ENCODE measurements around the gene MLST8. TPM values are rescaled to one million over a fixed set of nuclear protein-coding genes. Genes with fewer than 3 reads are reported as not detected.

MLST8 gene
- total RNA-seq, 2 experiments from 2014 or later: 35.9 to 36.4 TPM

Other genes with a start within 250 kb of the MLST8 start
- 100 to 1,000 TPM; 103 to 125 TPM for gene NDUFB10, start 245.9 kb upstream of the MLST8 start, total RNA-seq
- 1,000 to 10,000 TPM; 2,564 to 2,882 TPM for gene RPS2, start 240.6 kb upstream of the MLST8 start, total RNA-seq
- not detected for gene RNF151, start 238.6 kb upstream of the MLST8 start, total RNA-seq
- 10 to 100 TPM; 26.1 to 27.0 TPM for gene TBL3, start 233.4 kb upstream of the MLST8 start, total RNA-seq
- gene NOXO1, start 224.0 kb upstream of the MLST8 start, total RNA-seq: under 1 TPM; 0.87 to 0.89 TPM
- gene GFER, start 221.3 kb upstream of the MLST8 start, total RNA-seq: 10 to 100 TPM; 23.8 to 25.2 TPM
- gene SYNGR3, start 215.5 kb upstream of the MLST8 start, total RNA-seq: 1 to 10 TPM; 1.3 to 1.9 TPM
- 10 to 100 TPM; 56.3 to 56.5 TPM for gene ZNF598, start 195.6 kb upstream of the MLST8 start, total RNA-seq
- under 1 TPM; 0.42 to 0.69 TPM for gene NPW, start 185.7 kb upstream of the MLST8 start, total RNA-seq
- gene NHERF2, start 178.6 kb upstream of the MLST8 start, total RNA-seq: 1 to 10 TPM; 1.1 to 1.4 TPM
- 10 to 100 TPM; 23.8 to 34.4 TPM for gene NTHL1, start 157.6 kb upstream of the MLST8 start, total RNA-seq
- 100 to 1,000 TPM; 112 to 115 TPM for gene TSC2, start 157.5 kb upstream of the MLST8 start, total RNA-seq
- 10 to 100 TPM; 72.9 to 77.2 TPM for gene PKD1, start 69.6 kb upstream of the MLST8 start, total RNA-seq
- gene RAB26, start 56.8 kb upstream of the MLST8 start, total RNA-seq: under 1 TPM; 0.20 to 0.42 TPM
- gene TRAF7, start 49.7 kb upstream of the MLST8 start, total RNA-seq: 10 to 100 TPM; 55.6 to 59.7 TPM
- gene CASKIN1, start 8.8 kb upstream of the MLST8 start, total RNA-seq: under 1 TPM; 0.07 to 0.19 TPM
- 10 to 100 TPM; 13.9 to 17.4 TPM for gene BRICD5, start 5.4 kb downstream of the MLST8 start, total RNA-seq
- 10 to 100 TPM; 19.4 to 22.9 TPM for gene PGP, start 9.4 kb downstream of the MLST8 start, total RNA-seq
- 10 to 100 TPM; 28.8 to 32.6 TPM for gene E4F1, start 18.1 kb downstream of the MLST8 start, total RNA-seq
- 1 to 10 TPM; 2.0 to 3.4 TPM for gene DNASE1L2, start 31.0 kb downstream of the MLST8 start, total RNA-seq
- gene ECI1, start 46.1 kb downstream of the MLST8 start, total RNA-seq: 10 to 100 TPM; 30.8 to 42.5 TPM
- gene RNPS1, start 62.7 kb downstream of the MLST8 start, total RNA-seq: 100 to 1,000 TPM; 230 to 238 TPM
- gene ABCA3, start 135.3 kb downstream of the MLST8 start, total RNA-seq: 1 to 10 TPM; 5.0 to 6.0 TPM
- gene CCNF, start 224.0 kb downstream of the MLST8 start, total RNA-seq: 100 to 1,000 TPM in 1 of 2 experiments, 10 to 100 TPM in 1; 99.3 to 101 TPM